ENCODE results near the gene GPR180. TPM values are rescaled to one million over a fixed set of nuclear protein-coding genes. Genes with fewer than 3 reads are reported as not detected.

The GPR180 gene
- 7.7 and 8.1 TPM in 2 replicates for total RNA-seq (2014; rRNA removed; shearing (Covaris generic))
- polyA plus RNA-seq (2016; fragmentation: Nextera tagmentation; extraction: Ambion mirVana) = 5.8 and 6.3 TPM in 2 replicates

DNA sequence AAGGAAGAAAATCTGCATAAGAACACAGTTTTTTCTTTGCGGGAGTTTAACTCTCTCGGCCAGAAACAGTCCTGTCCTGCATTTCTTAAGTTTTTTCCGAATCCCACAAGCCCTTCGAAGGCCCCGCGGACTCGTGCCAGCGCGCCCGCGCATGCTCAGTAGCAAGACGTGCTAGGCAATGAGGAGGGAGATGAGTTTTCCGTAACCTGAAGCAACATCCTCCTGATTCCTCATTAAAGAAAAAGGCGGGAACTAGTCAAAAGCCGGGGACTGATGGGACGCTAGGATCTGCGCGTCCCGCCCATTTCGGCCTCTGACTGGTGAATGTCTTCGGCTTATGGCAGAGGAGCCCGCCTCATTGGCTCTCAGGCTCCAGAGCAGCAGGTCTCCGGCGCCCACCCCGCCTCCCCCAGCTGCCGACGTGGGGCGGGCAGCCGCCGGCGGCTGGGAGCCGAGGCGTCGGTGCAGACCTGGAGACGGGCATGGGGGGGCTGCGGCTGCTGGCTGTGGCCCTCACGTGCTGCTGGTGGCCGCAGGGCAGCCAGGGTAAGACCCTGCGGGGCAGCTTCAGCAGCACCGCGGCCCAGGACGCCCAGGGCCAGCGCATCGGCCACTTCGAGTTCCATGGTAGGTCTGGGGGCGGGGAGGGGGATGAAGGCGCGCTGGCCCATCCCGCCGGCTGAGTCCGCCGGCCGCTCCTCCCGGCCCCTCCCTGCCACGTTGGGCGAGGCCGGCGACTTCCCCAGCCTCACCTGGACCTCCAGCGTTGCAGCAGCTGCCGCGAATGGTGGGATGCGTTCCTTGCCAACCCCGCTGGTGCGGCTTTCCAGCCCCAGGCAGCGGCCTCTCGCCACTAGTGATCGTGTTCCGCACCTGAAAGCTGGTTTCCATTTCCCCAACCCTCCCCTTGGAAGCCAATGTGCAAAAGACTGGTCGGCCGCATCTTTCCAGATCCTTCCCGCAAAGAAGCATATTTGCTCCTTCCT is at the start of gene GPR180:
Gene GPR180, plus strand, starts transcription at position 412 of the 986 bp plus-strand sequence. Its CDS starts 71 bp downstream, at position 483.
- Histone ChIP-seq H3K27ac (peak within 1 kb of the TSS; percentile 78), H3K36me3 (ENCODE audit: low read depth) (0 out of 2 replicates have a peak, but pooled peaks cover 6% of the 10 kb centered on the region), H3K9me3 (ENCODE audit: low read depth) (no peaks in the 10 kb centered on the region), H3K4me2 (ENCODE audit: unreplicated experiment) (peak within 1 kb of the TSS; percentile 95), H3K27me3 (replicated peaks; ENCODE audit: insufficient read depth) (no peaks in the 10 kb centered on the region), H3K4me3 (peak within 1 kb of the TSS; percentile 97), H3K9ac (peak within 1 kb of the TSS; percentile 93), H2AFZ (peak within 1 kb of the TSS; percentile 89), H3K4me1 (ENCODE audit: insufficient read depth) (peaks cover 11% of the 10 kb centered on the region), H3K9me2 (ENCODE audit: insufficient read depth) (no peaks in the 10 kb centered on the region), H4K20me1 (ENCODE audit: insufficient read depth) (no peaks in the 10 kb centered on the region), H3K79me2 (ENCODE audit: insufficient read depth) (peaks cover 51% of the 10 kb centered on the region), H3F3A (ENCODE audit: insufficient read depth) (no peaks in the 10 kb centered on the region)
- DNase-seq = peak; percentile 100
- 1% methylated on average over 35 to 69 of the region's 71 CpGs for WGBS, 2 experiments (ENCODE audit: low coverage in 1 of 2, low lambda C conversion rate in 2 of 2, missing lambda C conversion rate in 2 of 2)
- in situ Hi-C loops (cut with MboI) = no loop called here
- no peak for TF ChIP-seq EZH2phosphoT487 (IDR thresholded peaks at IDR 0.05; ENCODE audit: insufficient read depth, low read depth)
- no peak for TF ChIP-seq EZH2 (IDR thresholded peaks at IDR 0.05; ENCODE audit: insufficient read depth, poor library complexity, severe bottlenecking)

- peaks cover 28% of the 10 kb centered on the region for H3F3A ChIP-seq (ENCODE audit: insufficient read depth)
- H3K36me3 ChIP-seq (ENCODE audit: low read depth) = no peaks in the 10 kb centered on the region
- no peak overlapping the region for H3K4me2 ChIP-seq (ENCODE audit: unreplicated experiment)
- no peaks in the 10 kb centered on the region for H3K9me3 ChIP-seq (ENCODE audit: low read depth)
- no peak for DNase-seq
- H3K79me2 ChIP-seq (ENCODE audit: insufficient read depth) = no peaks in the 10 kb centered on the region
- H3K9ac ChIP-seq = no peak overlapping the region
- H3K4me1 ChIP-seq (ENCODE audit: insufficient read depth) = peaks cover 10% of the 10 kb centered on the region; the same call in 1 of the 2 replicates
- no peaks in the 10 kb centered on the region for H3K9me2 ChIP-seq (ENCODE audit: insufficient read depth)
- in situ Hi-C loops (cut with MboI) = no loop called here
- H3K27ac ChIP-seq = no peak overlapping the region
- no peaks in the 10 kb centered on the region for H4K20me1 ChIP-seq (ENCODE audit: insufficient read depth)
- no peak overlapping the region for H2AFZ ChIP-seq
- no peak for TF ChIP-seq EZH2phosphoT487 (IDR thresholded peaks at IDR 0.05; ENCODE audit: insufficient read depth, low read depth)
- H3K4me3 ChIP-seq = no peak overlapping the region
- no peaks in the 10 kb centered on the region for H3K27me3 ChIP-seq (replicated peaks; ENCODE audit: insufficient read depth)
- WGBS, 2 experiments (ENCODE audit: low coverage in 1 of 2, low lambda C conversion rate in 2 of 2, missing lambda C conversion rate in 2 of 2) = 84 to 85% methylated on average over 5 of the region's 5 CpGs
These were observed 49.6 kb upstream of the GPR180 start for GRCh38 chr13:94552095-94552494.

DNA sequence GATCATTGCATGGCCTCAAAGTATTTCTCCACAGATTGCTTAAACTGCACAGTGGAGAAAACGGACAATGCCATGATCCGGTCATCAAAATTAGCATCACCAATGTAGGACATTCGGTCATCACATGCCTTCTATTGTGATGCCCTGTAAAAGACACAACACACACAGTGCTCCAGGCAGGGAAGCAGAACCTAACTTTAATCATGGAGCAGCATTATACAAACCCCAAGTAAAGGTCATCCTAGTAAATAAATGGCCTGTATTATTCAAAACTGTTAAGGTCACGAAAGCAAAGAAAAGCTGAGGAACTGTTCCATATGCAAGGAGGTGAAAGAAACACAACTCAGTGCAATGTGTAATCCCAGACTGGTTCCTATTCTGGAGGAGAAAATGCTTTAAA is 47.9 kb upstream of the GPR180 start:
- H3K4me2 ChIP-seq (ENCODE audit: unreplicated experiment) = no peak overlapping the region
- no peaks in the 10 kb centered on the region for H3K9me2 ChIP-seq (ENCODE audit: insufficient read depth)
- TF ChIP-seq EZH2phosphoT487 (IDR thresholded peaks at IDR 0.05; ENCODE audit: insufficient read depth, low read depth) = no peak
- TF ChIP-seq EZH2 (IDR thresholded peaks at IDR 0.05; ENCODE audit: insufficient read depth, poor library complexity, severe bottlenecking) = no peak
- H3K79me2 ChIP-seq (ENCODE audit: insufficient read depth) = no peaks in the 10 kb centered on the region
- no peak for DNase-seq
- no peaks in the 10 kb centered on the region for H3K27me3 ChIP-seq (replicated peaks; ENCODE audit: insufficient read depth)
- no peak overlapping the region for H2AFZ ChIP-seq
- no peak overlapping the region for H3K9ac ChIP-seq
- no peak overlapping the region for H3K4me3 ChIP-seq
- H3K36me3 ChIP-seq (ENCODE audit: low read depth) = no peaks in the 10 kb centered on the region
- no peak overlapping the region for H3K27ac ChIP-seq
- peaks cover 5% of the 10 kb centered on the region; the same call in 1 of the 2 replicates for H3K4me1 ChIP-seq (ENCODE audit: insufficient read depth)
- H3F3A ChIP-seq (ENCODE audit: insufficient read depth) = peaks cover 19% of the 10 kb centered on the region
- 91 to 92% methylated on average over 4 of the region's 4 CpGs for WGBS, 2 experiments (ENCODE audit: low coverage in 1 of 2, low lambda C conversion rate in 2 of 2, missing lambda C conversion rate in 2 of 2)
- no peaks in the 10 kb centered on the region for H3K9me3 ChIP-seq (ENCODE audit: low read depth)
- no peaks in the 10 kb centered on the region for H4K20me1 ChIP-seq (ENCODE audit: insufficient read depth)
- in situ Hi-C loops (cut with MboI) = no loop called here

DNA sequence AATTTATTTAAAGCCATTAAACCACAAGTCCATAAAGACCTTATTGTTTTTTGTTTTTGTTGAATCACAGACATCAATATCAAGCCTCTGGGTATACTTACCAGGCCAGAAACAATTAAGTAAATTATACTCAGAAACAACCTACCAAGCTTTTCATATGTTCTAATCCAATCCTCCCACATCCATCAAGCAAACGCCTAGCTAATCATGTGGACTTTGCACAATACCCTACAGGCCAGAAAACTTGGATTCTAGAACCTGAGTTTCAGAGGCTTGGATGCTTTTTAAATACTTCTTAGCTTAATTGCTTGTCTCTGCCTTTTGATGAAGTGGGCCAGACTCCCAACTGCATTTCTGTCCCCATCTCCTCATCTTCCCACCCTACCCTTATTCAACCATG is 45.6 kb upstream of the GPR180 start:
- Histone ChIP-seq H3K79me2 (ENCODE audit: insufficient read depth) (no peaks in the 10 kb centered on the region), H3K4me3 (no peak overlapping the region), H2AFZ (no peak overlapping the region), H3K36me3 (ENCODE audit: low read depth) (no peaks in the 10 kb centered on the region), H4K20me1 (ENCODE audit: insufficient read depth) (no peaks in the 10 kb centered on the region), H3F3A (ENCODE audit: insufficient read depth) (peaks cover 4% of the 10 kb centered on the region), H3K27me3 (replicated peaks; ENCODE audit: insufficient read depth) (no peaks in the 10 kb centered on the region), H3K9me3 (ENCODE audit: low read depth) (no peaks in the 10 kb centered on the region), H3K9ac (no peak overlapping the region), H3K4me2 (ENCODE audit: unreplicated experiment) (no peak overlapping the region), H3K27ac (no peak overlapping the region), H3K9me2 (ENCODE audit: insufficient read depth) (no peaks in the 10 kb centered on the region), H3K4me1 (ENCODE audit: insufficient read depth) (no peaks in the 10 kb centered on the region)
- in situ Hi-C loops (cut with MboI) = no loop called here
- TF ChIP-seq EZH2 (IDR thresholded peaks at IDR 0.05; ENCODE audit: insufficient read depth, poor library complexity, severe bottlenecking) = no peak
- no peak for TF ChIP-seq EZH2phosphoT487 (IDR thresholded peaks at IDR 0.05; ENCODE audit: insufficient read depth, low read depth)
- WGBS, 2 experiments (ENCODE audit: low coverage in 1 of 2, low lambda C conversion rate in 2 of 2, missing lambda C conversion rate in 2 of 2) = 19 to 38% methylated on average over 1 of the region's 1 CpG
- DNase-seq = no peak

Measured in GM23248 (cell line).